Thyroid gland (tissue), 4 donors: ENCODE measurements around the gene CYP19A1.

Experiments used
- CTCF ChIP-seq, 6 experiments: fragments of 200-600 bp in 3 of 6; fragments of 450-650 bp in 3 of 6; sonication (generic) in 3 of 6; IDR thresholded peaks; one replicate each; pipeline ENCODE4 v1.5.1; 2016 to 2019; ENCODE audit warnings: antibody characterized with exemption in 6 of 6, mild to moderate bottlenecking in 2 of 6, inconsistent platforms in 1 of 6, moderate library complexity in 1 of 6
- POLR2A ChIP-seq, 2 donors: fragments of 450-650 bp; IDR thresholded peaks; one replicate each; pipeline ENCODE4 v1.6.1; 2017; ENCODE audit warnings: antibody characterized with exemption in 2 of 2, mild to moderate bottlenecking in 2 of 2, moderate library complexity in 1 of 2

GRCh38 chr15:51378406-51378805 lies 40.0 kb upstream of the CYP19A1 start:
- TF ChIP-seq POLR2A (IDR thresholded peaks at IDR 0.05) (no peak), CTCF (IDR thresholded peaks at IDR 0.05) (no peak)
